Measurements from ENCODE around the gene ATP5ME.
A peak's percentile ranks its signal among the peaks of the same experiment; 100 is the strongest.
"Not testable (repeated sequence)": the region's sequence is repeated elsewhere in the genome, so short reads cannot be mapped to it uniquely, and the experiment has no call there.

Gene ATP5ME

DNA sequence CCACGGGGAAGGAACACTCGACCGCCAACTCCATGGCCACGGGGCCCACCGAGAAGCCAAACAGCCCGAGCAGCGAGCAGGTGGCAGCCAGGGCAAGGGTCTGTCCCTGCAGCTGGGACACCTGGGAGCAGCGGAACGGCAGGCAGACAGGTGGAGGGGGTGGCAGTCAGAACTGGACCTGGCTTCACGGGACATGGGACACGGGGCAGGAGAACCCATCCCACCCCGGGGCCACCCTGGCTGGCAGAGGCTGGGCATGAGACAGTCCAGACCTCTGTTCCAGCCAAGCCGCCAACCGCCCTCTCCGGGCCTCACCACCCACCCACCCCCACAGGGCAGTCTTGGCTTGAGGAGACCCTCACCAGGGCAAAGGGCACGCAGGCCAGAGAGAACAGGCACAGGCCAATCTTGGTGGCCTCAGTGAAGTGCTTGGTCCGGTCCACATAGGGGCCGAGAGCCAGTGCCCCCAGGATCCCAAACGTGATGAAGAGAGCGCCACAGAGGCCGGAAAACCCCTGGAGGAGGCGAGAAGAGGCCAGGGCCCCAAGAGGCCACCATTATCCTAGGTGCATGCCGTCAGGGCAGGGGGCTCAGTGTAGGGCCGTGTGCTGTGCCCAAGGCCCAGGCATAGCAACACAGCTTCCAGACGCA is 9.3 kb upstream of the ATP5ME start:
- no peak for DNase-seq

DNA sequence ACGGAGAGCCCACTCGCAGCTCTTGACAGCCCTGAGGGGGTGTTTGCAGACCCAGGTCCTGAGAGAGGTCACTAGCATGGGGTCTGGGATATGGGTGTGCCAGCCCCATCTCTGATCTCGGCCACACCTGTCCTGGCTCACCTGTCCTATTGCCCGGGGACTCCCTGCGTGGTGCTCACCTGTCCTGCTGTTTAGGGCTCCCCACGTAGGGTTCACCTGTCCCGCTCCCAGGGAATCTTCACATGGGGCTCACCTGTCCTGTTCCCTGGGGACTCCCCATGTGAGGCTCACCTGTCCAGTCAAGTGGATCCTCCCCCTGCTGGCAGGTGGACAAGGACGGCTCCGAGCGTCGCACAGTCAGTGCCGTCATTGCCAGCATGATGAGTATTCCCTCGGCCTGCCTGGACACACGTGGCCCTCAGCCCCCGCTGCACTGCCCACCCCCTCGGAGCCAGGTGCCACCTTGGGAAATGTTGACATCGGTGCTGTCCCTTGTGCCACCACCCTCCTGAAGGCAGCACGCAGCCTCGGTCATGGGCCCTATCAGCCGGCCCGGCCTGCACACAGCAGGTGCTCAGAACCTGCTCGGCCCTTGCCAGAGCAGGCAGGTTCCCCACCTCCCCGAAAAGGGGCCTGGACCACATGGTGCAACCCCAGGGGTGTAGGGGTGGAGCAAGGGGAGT is 8.6 kb upstream of the ATP5ME start:
- no peak for DNase-seq

DNA sequence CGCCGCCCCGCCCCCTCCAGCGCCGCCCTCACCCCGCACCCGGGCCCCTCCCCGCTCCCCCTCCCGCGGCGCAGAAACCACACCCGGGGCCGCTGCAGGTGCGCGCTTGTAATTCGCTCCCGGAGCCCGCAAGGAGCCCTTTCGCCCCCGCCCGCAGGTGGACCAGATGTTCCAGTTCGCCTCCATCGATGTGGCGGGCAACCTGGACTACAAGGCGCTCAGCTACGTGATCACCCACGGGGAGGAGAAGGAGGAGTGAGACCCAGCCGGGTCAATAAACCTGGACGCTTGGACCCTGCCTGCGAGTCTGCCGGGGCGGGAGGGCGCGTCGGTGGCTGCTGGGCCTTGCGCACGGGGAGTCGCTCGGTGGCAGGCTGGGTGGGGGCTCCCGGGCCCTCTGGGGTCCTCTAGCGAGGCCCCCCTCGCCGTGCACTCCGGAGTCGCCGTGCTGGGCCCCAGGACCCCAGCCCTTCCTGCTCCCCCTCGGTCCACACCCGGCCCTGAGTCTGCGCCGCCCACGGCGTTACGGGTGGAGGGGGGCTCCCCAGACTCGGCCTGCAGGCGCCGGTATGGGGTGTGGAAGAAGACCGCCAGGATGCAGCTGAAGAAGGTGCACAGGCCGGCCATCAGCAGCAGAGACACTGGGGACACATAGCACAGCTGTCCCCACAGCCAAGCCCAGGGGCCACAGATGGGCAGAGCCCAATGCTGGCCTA is 7.8 kb upstream of the ATP5ME start:
- peak in 1 of 4 experiments; percentile 44 for DNase-seq

DNA sequence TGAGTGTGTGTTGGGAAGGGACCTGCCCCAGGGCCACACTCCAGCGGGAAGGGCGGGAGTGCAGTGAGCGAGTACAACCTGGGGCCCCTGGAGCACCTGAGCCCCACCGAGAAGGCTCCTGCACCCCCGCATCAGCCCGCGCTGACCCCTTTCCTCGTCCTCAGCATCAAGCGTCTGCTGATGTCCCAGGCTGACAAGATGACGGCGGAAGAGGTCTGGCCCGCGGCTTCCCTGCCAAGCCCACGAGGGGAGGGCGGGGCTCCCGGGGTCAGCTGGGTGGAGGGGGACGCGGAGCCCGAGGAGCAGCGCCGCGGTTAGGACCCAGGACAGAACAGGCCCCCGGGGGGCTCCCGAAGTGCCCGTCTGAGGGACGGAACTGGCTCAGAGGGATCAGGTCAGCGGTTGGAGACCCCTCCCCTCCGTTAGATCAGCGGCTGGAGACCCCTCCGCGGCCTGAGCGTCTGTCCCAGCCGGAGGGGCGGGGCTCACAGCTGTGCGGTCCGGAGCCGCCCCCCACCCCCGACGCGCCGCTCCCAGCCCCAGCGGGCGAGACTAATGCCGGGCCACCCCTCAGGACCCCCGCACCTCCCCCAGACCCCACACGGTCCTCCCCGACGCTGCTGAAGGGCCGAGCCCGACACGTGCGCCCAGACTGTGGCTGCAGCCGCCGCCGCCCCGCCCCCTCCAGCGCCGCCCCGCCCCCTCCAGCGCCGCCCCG is 7.0 kb upstream of the ATP5ME start:
- peak; percentile 57 to 78 (median 64) for DNase-seq

DNA sequence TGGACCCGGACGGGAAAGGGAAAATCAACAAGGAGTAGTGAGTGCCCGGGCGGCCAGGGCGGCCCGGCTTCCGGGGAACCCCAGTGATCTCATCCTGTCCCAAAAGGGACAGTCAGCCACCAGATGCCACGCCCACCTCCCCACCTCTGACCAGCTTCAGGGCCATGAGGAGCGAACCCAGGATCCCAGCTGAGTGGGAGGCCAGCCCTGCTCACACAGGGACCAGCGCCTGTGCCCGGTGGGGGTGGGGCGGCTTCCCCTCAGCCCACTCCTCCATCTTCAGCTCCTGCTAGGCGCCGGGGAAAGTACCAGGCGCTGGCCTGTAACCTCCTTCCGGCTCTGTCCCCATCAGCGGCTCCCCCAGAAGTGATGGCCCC is 6.5 kb upstream of the ATP5ME start:
- DNase-seq = peak in 3 of 4 experiments; percentile 50 to 82 (median 50)

DNA sequence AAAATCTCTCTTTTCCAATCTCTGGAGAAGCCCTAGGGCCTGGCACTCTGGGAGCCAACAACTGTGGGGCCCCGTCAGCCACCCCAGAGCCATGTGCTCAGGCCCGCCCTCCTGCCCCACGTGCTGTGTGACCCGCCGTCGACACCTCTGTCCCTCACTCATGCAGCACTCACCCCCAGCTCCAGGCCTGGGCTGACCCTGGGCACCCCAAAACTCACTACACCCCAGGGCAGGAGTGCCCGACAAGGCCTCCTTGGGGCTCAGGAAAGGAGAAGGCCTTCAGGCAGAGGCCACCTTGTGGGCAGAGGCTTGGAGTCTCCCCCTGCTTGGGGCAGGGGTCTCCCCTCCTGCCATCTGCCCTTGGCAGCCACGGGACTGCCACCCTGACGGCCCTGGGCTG is 6.0 kb upstream of the ATP5ME start:
- no peak for DNase-seq

DNA sequence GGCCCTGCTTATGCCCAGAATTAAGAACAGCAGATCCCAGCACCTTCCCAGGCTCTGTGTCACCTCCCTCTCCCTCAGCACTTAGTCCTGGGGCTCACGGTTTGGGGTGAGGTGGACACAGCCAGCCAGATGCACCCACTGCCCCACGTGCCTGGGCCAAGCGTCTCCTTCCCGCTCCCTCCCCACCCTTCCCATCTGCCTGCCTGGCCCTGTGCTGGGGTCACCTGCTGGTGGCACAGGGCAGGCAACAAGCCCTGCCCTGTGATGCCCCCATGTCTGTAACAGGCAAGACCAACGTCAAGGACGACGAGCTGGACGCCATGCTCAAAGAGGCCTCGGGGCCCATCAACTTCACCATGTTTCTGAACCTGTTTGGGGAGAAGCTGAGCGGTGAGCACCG is 5.6 kb upstream of the ATP5ME start:
- no peak for DNase-seq

DNA sequence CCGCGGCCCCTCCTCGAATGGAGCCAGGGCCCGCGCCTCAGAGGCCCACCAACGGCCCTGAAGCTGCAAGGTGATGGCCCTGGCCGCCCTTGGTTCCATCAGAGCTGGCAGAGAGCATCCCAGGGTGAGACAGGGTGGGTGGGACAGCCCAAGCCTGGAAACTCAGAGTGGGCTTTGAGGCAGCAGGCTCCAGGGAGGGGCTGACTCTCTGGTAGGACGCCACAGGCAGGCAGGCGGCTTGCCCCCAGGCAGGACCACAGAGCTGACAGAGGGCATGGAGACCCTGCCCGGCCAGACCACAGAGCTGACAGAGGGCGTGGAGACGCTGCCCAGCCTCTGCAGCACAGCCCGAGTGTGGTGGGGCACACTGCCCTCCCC is 5.0 kb upstream of the ATP5ME start:
- no peak for DNase-seq

DNA sequence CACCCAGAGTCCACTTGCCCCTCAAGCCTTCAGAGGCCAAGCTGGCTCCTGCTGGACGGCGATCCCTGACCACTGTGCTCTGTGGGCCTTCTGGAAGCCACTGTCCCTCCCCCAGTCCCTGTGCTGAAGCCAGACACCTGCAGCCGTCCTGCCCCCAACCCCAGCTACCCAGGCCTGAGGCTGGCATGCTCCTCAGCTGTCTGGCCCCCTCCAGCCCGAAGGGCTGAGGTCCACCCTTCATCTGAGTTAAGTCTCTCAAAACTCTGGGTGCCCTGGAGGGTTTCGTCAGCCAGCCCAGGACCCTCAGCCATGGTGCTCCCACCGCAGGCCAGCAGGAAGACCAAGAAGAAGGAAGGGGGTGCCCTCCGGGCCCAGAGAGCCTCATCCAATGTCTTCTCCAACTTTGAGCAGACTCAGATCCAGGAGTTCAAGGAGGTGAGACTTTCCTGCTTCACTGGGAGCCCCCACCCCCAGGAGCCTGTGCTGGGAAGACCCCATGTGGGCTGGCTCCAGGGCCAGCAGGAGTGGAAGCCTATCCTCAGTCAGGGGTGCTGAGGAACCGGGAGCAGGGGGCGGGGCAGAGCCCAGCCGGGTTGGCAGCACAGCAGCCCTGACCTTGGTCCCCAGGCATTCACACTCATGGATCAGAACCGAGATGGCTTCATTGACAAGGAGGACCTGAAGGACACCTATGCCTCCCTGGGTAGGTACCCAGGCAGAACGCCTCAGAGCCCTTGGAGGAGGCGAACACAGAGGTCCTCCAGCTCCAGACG is 4.4 kb upstream of the ATP5ME start:
- no peak for DNase-seq

DNA sequence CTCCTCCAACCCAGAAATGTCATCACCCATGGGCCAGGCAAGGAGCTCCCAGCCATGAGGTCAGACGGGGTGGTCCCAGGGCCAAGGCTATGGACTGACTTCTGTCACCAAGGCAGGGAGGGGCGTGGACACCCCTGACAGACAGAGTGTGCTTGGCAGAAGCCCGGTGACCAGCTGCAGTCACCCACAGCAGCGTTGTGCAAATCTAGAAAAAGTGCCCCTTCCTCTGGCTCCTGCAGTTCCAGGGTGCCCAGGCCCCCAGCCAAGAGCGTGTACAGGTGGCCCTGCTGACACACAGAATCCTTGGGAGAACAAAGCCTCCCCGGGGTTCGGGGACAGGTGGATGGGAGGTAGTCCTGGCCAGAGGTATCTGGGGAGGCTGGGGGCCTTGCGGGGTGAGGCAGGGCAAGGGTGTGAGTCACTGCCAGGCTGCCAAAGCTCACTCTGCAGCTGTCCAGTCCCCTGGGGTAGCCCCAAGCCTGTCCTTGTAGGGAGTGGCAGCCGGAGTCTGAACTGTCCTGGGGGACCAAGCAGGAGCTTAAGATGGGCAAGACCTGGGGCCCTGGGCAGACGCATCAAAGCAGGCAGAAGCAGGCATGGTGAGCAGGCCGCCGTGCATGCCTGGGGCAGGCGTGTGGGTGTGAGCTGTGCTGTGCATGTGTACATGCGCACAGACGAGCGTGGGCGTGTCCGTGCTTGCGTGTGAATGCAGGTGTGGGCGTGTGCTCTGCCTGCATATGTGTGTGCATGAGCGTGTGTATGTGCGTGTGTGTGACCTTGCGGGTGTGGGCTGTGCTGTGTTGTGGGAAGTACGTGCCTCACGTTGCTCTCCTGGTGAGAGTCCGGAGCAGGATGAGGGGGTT is 3.6 kb upstream of the ATP5ME start:
- DNase-seq = peak in 1 of 4 experiments; percentile 48

DNA sequence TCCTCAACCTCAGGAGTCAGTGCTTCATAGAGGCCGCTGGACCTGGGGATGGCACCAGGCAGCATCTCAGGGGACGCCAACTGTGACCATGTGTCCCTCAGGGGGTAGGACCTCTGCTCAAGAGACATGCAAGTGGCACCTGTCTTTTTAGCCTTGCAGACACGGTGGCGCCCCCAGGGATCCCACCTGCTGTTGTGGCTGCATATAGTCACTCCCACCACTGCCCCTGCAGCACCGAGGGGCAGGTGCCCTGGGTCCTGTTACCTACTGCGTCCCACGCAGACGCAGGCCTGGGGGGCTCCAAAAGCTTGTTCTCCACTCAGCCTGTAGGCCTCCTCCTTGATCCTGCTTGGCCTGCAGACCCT is 2.8 kb upstream of the ATP5ME start:
- no peak for DNase-seq

DNA sequence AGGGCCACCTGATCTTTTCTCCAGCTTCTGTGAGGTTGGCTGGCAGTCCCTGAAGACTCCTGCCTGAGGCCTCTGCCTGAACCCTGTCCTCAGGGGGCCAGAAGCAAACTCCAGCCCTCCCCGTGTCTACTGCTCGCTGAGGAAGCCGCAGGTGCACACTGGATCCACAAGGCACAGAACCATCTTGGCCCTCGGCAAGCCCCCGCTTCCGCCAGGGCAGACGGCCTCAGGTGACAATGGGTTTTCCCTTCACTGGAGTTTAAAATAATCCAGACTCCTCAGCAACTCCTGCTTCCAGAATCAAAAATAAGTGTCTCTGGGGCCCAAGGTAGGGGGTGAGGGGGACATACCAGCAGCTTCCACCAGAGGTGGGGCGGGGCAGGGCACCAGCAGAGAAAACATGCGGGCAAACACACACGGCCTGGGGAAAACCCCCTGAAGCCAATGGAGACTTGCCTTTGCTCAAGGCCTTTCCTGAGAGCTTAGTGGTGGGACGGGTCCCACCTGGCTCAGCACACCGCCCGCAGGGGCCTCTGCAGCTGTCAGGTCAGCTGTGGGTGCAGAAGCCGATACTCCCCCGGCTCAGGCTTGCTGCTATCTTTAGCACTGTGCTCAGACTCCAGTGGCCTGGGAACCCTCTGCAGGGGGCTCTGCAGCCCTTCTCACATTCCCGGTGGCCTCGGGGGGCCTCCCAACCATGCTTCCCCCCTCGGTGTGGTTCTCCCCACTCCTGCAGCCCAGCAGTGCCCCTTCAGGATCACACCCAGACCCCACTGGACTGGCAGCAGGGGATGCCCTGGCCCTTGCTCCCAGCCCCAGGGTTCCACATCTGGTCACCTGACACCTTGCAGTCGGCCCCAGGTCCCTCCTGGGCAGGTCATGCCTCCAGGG is 2.1 kb upstream of the ATP5ME start:
- DNase-seq = no peak

DNA sequence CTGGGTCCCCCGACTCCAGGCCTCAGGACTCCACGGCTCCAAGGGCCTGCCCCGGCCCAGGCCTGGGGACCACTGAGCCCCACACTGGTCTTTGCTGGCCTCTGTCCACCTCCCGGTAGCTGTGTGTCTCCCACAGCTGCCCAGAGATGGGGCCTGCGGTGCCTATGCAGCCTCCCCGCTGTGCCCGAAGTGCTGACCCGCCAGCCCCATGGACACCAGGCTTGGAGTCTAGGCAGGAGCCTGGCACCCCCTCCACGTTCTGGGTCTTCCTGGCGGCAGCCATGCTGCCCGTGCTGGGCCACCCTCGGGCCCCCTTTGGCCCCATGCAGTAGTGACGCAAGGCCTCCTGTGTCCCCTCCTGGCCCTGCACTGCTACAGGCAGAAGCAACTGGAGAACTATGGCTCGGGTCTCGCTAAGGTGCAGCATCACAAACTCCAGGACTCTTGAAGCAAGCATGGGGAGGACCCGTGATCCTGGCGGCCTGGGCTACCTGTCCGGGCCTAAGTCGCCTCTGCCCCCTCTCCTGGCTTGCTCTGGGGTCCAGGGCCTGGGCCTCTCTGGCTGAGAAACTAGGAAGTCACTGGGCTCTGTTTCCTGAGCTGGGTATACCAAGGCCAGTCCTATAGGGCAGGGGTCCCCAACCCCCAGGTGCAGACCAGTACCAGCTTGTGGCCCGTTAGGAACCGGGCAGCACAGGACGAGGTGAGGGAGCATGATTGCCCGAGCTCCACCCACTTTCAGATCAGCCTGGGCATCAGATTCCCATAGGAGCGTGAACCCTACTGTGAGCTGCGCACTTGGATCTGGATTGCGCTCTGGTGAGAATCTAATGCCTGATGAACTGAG is 1.2 kb upstream of the ATP5ME start:
- DNase-seq = peak in 1 of 4 experiments; percentile 41

DNA sequence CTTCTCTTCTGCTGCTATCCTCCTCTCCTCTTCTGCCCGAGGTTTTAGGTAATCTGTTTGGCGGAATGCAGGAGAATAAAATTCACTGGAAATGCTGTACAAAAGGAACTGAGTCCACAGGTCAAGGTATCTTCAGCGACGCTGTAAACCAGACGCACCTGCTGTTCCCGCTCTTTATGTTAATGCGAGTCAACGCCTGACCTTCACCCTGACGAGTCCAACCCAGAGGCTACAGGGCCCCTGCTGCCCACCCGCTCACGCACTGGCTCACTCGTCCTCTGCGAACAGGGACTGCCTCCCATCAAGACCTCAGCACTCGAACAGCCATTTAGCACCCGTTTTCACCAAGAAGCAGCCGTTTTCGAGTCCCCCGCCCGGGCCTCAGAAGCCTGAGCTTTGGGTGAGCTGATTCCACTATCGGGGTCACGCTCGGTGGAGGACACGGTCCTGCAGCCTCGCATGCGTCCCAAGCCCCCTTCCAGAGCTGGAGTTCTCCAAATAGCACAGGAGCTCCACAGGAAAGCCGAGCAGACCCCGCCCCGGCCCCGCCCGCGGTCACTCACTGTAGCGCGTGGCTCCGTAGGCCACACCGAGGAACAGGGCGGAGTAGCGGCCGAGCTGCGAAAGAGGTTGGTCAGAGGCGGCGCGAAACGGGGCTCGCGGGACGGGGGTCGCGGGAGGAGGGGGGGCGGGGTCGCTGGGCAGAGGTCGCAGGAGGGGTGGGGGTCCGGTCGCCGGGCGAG is 556 bp downstream of the ATP5ME start:
- peak; percentile 57 to 81 (median 66) for DNase-seq

DNA sequence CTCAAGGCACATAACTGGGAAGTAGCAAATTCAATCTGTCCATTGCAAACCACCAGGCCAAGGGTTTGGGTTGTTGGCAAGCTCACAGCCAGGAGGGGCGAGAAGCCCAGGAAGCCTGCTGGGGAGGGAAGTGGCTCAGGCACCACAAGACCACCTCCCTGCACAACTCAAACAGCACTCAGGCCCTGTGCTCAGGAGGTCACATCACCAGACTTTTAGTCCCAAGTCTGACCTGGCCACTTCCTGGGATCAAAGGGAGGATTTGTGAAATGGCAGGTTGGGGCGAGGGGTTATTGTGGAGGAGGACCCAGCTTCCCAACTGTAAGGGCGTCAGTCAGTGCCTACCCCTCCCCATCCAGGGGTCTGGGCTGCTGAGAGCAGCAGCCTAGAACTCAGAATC is 2.3 kb downstream of the ATP5ME start:
- no peak for DNase-seq

DNA sequence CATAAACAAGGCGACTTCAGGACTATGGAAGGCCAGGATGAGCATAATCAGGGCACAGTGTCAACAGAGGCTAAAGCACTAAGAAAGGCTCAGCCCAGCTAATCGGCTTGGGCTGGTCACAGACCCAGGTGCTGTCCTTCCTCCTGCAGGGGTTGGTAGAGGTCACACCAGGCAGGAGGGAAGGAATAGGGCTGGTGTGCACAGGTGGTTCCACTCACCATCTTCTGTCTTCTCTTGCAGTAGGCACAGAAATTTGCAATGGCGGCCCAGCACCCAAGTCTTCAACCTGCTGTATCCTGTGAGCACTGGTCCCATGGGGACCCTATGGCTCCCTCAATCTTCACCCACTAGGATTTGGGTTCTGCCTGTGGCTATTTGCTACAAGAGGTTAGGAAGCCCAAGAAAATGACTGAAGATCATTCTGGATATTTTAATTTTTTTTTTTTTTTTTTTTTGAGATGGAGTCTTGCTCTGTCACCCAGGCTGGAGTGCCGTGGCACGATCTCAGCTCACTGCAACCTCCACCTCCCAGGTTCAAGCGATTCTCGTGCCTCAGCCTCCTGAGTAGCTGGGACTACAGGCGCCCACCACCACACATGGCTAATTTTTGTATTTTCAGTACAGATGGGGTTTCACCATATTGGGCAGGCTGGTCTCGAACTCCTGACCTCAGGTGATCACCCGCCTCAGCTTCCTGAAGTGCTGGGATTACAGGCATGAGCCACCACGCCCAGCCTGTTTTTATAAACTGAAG is 4.1 kb downstream of the ATP5ME start:
- DNase-seq = not testable (repeated sequence)

DNA sequence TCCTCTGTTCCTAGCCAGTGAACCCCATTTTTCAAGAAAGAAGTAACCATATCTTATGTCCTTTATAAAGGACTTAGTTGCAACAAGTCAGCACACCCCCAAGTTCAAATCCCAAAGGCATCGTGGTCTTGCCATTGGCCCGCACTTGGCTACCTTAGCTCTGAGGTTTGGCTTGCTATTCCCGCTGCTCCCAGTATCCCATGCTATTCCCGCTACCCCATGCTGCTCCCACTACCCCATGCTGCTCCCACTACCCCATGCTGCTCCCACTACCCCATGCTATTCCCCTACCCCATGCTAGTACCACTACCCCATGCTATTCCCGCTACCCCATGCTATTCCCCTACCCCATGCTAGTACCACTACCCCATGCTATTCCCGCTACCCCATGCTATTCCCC is 5.9 kb downstream of the ATP5ME start:
- not testable (repeated sequence) for DNase-seq

DNA sequence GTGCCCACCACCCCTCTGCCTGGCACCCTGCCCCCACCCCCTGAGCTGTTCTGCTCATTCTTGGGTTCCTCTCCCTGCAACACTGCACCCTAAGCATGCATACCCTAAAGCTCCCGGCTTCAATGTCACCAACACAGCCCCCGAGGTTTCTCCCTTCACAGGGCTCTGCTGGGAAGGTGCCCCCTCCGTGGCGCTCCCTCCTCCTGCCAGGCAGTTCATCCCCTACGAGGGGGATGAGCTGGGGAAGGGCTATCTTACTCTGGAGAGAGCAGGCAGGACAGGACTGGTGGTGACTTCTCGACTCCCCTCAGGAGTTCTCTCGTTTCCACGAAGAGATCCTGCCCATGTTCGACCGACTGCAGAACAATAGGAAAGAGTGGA is 6.5 kb downstream of the ATP5ME start:
- no peak for DNase-seq

All from suppressor macrophage (primary cell).